NCI-H510A (cell line): ENCODE measurements around the gene FBXL15.

ENCODE experiments used
- DNase-seq: peaks from one replicate; lab custom pipeline; 2025; lab: John Stamatoyannopoulos, UW

Gene FBXL15

GRCh38 chr10:102398172-102399020 lies 22.2 kb upstream of the FBXL15 start:
- no peak for DNase-seq

GRCh38 chr10:102399217-102400021 lies 21.2 kb upstream of the FBXL15 start:
- DNase-seq, result peak; percentile 76

- peak; percentile 28 for DNase-seq
These were observed 20.6 kb upstream of the FBXL15 start for GRCh38 chr10:102400076-102400475.

GRCh38 chr10:102400598-102401341 lies 19.9 kb upstream of the FBXL15 start:
- DNase-seq, result no peak

GRCh38 chr10:102401342-102401654 lies 19.3 kb upstream of the FBXL15 start:
- no peak for DNase-seq

GRCh38 chr10:102401735-102402511 lies 18.7 kb upstream of the FBXL15 start:
- DNase-seq, result no peak

GRCh38 chr10:102402512-102402896 lies 18.1 kb upstream of the FBXL15 start:
- DNase-seq, result no peak

GRCh38 chr10:102403115-102403514 lies 17.5 kb upstream of the FBXL15 start:
- no peak for DNase-seq

- no peak for DNase-seq
These were observed 16.1 kb upstream of the FBXL15 start for GRCh38 chr10:102404361-102405107.

GRCh38 chr10:102405108-102405571 lies 15.5 kb upstream of the FBXL15 start:
- DNase-seq, result no peak

- DNase-seq, result no peak
These were observed 15.0 kb upstream of the FBXL15 start for GRCh38 chr10:102405632-102406031.

- no peak for DNase-seq
These were observed 13.8 kb upstream of the FBXL15 start for GRCh38 chr10:102406815-102407214.

- no peak for DNase-seq
These were observed 13.1 kb upstream of the FBXL15 start for GRCh38 chr10:102407425-102408130.

GRCh38 chr10:102408131-102408727 lies 12.4 kb upstream of the FBXL15 start:
- DNase-seq, result no peak

- peak; percentile 15 for DNase-seq
These were observed 11.7 kb upstream of the FBXL15 start for GRCh38 chr10:102408728-102409603.

- DNase-seq, result no peak
These were observed 10.8 kb upstream of the FBXL15 start for GRCh38 chr10:102409604-102410428.

GRCh38 chr10:102410429-102411073 lies 10.1 kb upstream of the FBXL15 start:
- DNase-seq, result no peak
